Measurements from ENCODE around the gene ABCC8. TPM values are rescaled to one million over a fixed set of nuclear protein-coding genes. Genes with fewer than 3 reads are reported as not detected.

ABCC8 gene
- total RNA-seq, 1 experiment from 2014 or later, result not detected

DNA sequence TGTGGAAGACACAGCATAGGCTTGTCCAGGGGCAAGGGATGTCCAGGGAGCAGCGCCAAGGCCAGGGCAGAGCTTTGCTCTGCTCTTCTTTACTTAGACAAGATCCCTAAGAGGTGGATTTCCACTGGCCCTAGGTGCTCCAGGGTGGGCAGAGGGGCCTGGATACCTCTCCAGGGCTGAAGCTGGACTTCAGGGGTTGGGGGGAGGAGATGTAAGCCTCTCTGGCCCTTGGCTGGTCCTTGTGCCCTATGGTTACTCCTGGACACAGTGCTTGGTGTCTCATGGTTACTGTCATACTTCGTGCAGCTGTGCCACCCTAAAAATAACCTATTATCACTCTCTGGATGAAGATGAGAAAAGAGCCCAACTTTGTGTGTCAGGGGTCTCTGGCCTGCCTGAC lies 75.3 kb downstream of the ABCC8 start:
- no peak overlapping the region for H3K4me2 ChIP-seq
- H2AFZ ChIP-seq, result no peak overlapping the region
- H3K9me2 ChIP-seq (ENCODE audit: insufficient read depth), result no peaks in the 10 kb centered on the region
- H3K27ac ChIP-seq, result no peak overlapping the region
- no peaks in the 10 kb centered on the region for H4K20me1 ChIP-seq (ENCODE audit: insufficient read depth)
- no peak for TF ChIP-seq EZH2 (IDR thresholded peaks at IDR 0.05; ENCODE audit: low read depth)
- TF ChIP-seq CTCF (conservative IDR thresholded peaks at IDR 0.05), result no peak
- no peaks in the 10 kb centered on the region for H3F3A ChIP-seq (ENCODE audit: insufficient read depth, low read depth)
- H3K27me3 ChIP-seq (ENCODE audit: insufficient read depth, low read depth), result peaks cover 13% of the 10 kb centered on the region; the same call in 1 of the 2 replicates
- peaks cover 5% of the 10 kb centered on the region for H3K4me1 ChIP-seq (replicated peaks; ENCODE audit: insufficient read depth)
- no peak overlapping the region for H3K4me3 ChIP-seq
- ChIA-PET POLR2A (ENCODE audit: unreplicated experiment) (no interaction called here), CTCF (no interaction called here)
- DNase-seq, result no peak
- no TSS peak for BruUV-seq (replicated peaks)
- H3K36me3 ChIP-seq (ENCODE audit: low read depth), result no peaks in the 10 kb centered on the region
- H3K9me3 ChIP-seq (ENCODE audit: insufficient read depth, low read depth), result no peaks in the 10 kb centered on the region
- no peaks in the 10 kb centered on the region for H3K79me2 ChIP-seq (ENCODE audit: low read depth)
- intact Hi-C loops (cut with micrococcal nuclease; ENCODE audit: unreplicated experiment), result no loop called here

DNA sequence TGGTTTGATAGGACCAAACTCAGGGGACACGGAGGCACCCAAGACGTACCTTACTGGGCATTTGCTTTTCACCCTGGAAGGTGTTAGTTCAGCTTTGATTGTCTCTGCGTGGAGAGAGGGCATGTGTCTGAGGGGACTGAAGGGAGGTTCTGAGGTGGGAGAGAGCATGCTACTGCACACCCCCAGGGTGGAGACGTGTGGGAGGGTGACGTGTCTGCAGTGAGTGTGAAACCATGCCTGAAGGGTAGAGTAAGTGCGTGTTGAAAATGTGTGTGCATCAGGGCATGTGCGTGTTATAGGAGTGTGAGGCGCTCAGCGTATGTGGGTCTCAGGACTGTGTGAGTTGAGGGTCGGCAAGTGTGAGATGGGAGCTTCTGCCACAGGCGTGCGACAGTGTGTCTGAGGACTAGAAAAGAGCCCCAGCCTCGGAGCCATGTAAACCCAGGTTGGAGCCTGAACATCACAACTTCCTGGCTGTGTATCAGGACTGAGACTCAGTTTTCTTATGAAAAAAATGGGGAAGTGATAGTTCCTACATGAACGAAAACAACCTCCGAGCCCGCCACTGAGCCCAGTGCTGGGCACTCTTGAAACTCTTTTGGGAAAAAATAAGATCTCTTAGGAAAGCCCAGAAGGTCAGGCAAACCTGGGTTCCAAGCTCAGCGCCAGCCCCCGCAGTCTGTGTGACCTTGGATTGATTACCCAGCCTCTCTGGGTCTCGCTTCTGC lies 76.4 kb downstream of the ABCC8 start:
- Histone ChIP-seq H3K4me2 (no peak overlapping the region), H3K79me2 (ENCODE audit: low read depth) (no peaks in the 10 kb centered on the region), H3K4me3 (no peak overlapping the region), H2AFZ (no peak overlapping the region), H3K36me3 (ENCODE audit: low read depth) (no peaks in the 10 kb centered on the region), H3K9me2 (ENCODE audit: insufficient read depth) (no peaks in the 10 kb centered on the region), H3K27me3 (ENCODE audit: insufficient read depth, low read depth) (peaks cover 15% of the 10 kb centered on the region; the same call in 1 of the 2 replicates), H3K4me1 (replicated peaks; ENCODE audit: insufficient read depth) (peaks cover 5% of the 10 kb centered on the region), H3K9me3 (ENCODE audit: insufficient read depth, low read depth) (no peaks in the 10 kb centered on the region), H4K20me1 (ENCODE audit: insufficient read depth) (no peaks in the 10 kb centered on the region), H3F3A (ENCODE audit: insufficient read depth, low read depth) (no peaks in the 10 kb centered on the region), H3K27ac (no peak overlapping the region)
- intact Hi-C loops (cut with micrococcal nuclease; ENCODE audit: unreplicated experiment), result no loop called here
- ChIA-PET POLR2A (ENCODE audit: unreplicated experiment) (interaction anchor here (0.5 kb wide), 1 partner anchor 31 kb away, joined by 3 read pairs; no protein-coding TSS in a partner anchor), CTCF (no interaction called here)
- no peak for DNase-seq
- BruUV-seq (replicated peaks), result no TSS peak
- TF ChIP-seq EZH2 (IDR thresholded peaks at IDR 0.05; ENCODE audit: low read depth) (no peak), CTCF (conservative IDR thresholded peaks at IDR 0.05) (no peak)

DNA sequence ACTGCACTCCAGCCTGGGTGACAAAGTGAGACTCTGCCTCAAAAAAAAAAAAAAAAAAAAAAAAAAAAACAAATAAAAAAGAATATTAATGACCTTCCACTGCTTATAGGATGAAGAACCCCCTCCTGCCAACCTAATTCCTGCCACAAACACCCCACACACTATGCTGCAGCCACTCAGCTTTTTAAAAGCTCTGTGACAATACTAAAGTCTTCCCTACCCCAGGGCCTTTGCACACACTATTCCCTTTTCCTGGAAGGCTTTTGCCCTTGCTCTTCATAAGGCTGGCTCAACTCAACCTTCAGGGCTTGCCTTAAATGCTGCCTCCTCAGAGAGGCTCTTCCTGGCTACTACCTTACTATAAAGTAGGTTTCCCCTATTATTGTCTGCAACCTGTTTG lies 77.4 kb downstream of the ABCC8 start:
- H4K20me1 ChIP-seq (ENCODE audit: insufficient read depth), result no peaks in the 10 kb centered on the region
- H3K4me1 ChIP-seq (replicated peaks; ENCODE audit: insufficient read depth), result peaks cover 2% of the 10 kb centered on the region
- no TSS peak for BruUV-seq (replicated peaks)
- H3F3A ChIP-seq (ENCODE audit: insufficient read depth, low read depth), result no peaks in the 10 kb centered on the region
- H2AFZ ChIP-seq, result no peak overlapping the region
- H3K27ac ChIP-seq, result no peak overlapping the region
- ChIA-PET POLR2A (ENCODE audit: unreplicated experiment) (no interaction called here), CTCF (no interaction called here)
- no peaks in the 10 kb centered on the region for H3K9me3 ChIP-seq (ENCODE audit: insufficient read depth, low read depth)
- no peaks in the 10 kb centered on the region for H3K36me3 ChIP-seq (ENCODE audit: low read depth)
- H3K4me3 ChIP-seq, result no peak overlapping the region
- no peak overlapping the region for H3K4me2 ChIP-seq
- DNase-seq, result no peak
- peaks cover 25% of the 10 kb centered on the region; the same call in 1 of the 2 replicates for H3K27me3 ChIP-seq (ENCODE audit: insufficient read depth, low read depth)
- intact Hi-C loops (cut with micrococcal nuclease; ENCODE audit: unreplicated experiment), result no loop called here
- H3K9me2 ChIP-seq (ENCODE audit: insufficient read depth), result no peaks in the 10 kb centered on the region
- no peaks in the 10 kb centered on the region for H3K79me2 ChIP-seq (ENCODE audit: low read depth)
- TF ChIP-seq CTCF (conservative IDR thresholded peaks at IDR 0.05) (no peak), EZH2 (IDR thresholded peaks at IDR 0.05; ENCODE audit: low read depth) (no peak)
